ENCODE measurements around the gene DGLUCY.

DGLUCY gene

GRCh38 chr14:91273273-91273884, 159.5 kb downstream of the DGLUCY start:
- TF ChIP-seq, protein P1, sequence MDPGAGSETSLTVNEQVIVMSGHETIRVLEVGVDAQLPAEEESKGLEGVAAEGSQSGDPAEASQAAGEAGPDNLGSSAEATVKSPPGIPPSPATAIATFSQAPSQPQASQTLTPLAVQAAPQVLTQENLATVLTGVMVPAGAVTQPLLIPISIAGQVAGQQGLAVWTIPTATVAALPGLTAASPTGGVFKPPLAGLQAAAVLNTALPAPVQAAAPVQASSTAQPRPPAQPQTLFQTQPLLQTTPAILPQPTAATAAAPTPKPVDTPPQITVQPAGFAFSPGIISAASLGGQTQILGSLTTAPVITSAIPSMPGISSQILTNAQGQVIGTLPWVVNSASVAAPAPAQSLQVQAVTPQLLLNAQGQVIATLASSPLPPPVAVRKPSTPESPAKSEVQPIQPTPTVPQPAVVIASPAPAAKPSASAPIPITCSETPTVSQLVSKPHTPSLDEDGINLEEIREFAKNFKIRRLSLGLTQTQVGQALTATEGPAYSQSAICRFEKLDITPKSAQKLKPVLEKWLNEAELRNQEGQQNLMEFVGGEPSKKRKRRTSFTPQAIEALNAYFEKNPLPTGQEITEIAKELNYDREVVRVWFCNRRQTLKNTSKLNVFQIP (CRISPR knock-in tag; IDR thresholded peaks at IDR 0.05; ENCODE audit: borderline replicate concordance, low read depth) = no peak
- TF ChIP-seq TOX (CRISPR knock-in tag; IDR thresholded peaks at IDR 0.05; ENCODE audit: borderline replicate concordance) (no peak), ARNTL (CRISPR knock-in tag; IDR thresholded peaks at IDR 0.05; ENCODE audit: borderline replicate concordance, low read depth) (no peak), SNAI2 (CRISPR knock-in tag; IDR thresholded peaks at IDR 0.05) (no peak), RARB (CRISPR knock-in tag; IDR thresholded peaks at IDR 0.05) (no peak), GLIS3 (CRISPR knock-in tag; IDR thresholded peaks at IDR 0.05) (no peak), BACH2 (CRISPR knock-in tag; IDR thresholded peaks at IDR 0.05; ENCODE audit: borderline replicate concordance) (no peak), ZC3H10 (CRISPR knock-in tag; IDR thresholded peaks at IDR 0.05) (no peak)
- no peak for ATAC-seq

DNA sequence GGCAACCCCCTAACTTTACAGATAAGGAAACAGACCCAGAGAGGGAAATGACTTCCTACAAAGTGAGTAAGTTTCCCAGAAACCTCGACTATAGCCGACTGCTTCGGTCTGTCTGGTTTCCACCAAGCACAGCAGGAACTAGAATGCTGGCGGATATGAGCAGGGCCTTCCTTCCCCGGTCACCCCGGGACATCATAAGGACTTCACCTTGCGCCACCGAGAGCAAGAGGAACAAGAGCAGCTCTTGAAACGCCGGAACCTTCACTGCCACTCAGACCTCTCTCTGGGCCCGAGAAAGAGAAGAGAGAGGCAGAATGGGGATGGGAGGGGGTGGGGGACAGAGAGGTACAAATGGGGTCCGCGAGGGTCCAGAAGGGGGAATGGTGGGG, 160.0 kb downstream of the DGLUCY start:
- no peak for TF ChIP-seq RARB (CRISPR knock-in tag; IDR thresholded peaks at IDR 0.05)
- no peak for TF ChIP-seq ZFP3 (CRISPR knock-in tag; IDR thresholded peaks at IDR 0.05)
- TF ChIP-seq, protein P2, sequence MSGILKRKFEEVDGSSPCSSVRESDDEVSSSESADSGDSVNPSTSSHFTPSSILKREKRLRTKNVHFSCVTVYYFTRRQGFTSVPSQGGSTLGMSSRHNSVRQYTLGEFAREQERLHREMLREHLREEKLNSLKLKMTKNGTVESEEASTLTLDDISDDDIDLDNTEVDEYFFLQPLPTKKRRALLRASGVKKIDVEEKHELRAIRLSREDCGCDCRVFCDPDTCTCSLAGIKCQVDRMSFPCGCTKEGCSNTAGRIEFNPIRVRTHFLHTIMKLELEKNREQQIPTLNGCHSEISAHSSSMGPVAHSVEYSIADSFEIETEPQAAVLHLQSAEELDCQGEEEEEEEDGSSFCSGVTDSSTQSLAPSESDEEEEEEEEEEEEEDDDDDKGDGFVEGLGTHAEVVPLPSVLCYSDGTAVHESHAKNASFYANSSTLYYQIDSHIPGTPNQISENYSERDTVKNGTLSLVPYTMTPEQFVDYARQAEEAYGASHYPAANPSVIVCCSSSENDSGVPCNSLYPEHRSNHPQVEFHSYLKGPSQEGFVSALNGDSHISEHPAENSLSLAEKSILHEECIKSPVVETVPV (CRISPR knock-in tag; IDR thresholded peaks at IDR 0.05) = no peak
- TF ChIP-seq CSDC2 (CRISPR knock-in tag; IDR thresholded peaks at IDR 0.05) = no peak
- no peak for TF ChIP-seq PPARA (CRISPR knock-in tag; IDR thresholded peaks at IDR 0.05; ENCODE audit: borderline replicate concordance)
- TF ChIP-seq ZFP30 (CRISPR knock-in tag; IDR thresholded peaks at IDR 0.05) = no peak
- TF ChIP-seq, protein P3, sequence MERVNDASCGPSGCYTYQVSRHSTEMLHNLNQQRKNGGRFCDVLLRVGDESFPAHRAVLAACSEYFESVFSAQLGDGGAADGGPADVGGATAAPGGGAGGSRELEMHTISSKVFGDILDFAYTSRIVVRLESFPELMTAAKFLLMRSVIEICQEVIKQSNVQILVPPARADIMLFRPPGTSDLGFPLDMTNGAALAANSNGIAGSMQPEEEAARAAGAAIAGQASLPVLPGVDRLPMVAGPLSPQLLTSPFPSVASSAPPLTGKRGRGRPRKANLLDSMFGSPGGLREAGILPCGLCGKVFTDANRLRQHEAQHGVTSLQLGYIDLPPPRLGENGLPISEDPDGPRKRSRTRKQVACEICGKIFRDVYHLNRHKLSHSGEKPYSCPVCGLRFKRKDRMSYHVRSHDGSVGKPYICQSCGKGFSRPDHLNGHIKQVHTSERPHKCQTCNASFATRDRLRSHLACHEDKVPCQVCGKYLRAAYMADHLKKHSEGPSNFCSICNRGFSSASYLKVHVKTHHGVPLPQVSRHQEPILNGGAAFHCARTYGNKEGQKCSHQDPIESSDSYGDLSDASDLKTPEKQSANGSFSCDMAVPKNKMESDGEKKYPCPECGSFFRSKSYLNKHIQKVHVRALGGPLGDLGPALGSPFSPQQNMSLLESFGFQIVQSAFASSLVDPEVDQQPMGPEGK (CRISPR knock-in tag; IDR thresholded peaks at IDR 0.05; ENCODE audit: borderline replicate concordance) = no peak
- TF ChIP-seq GLIS3 (CRISPR knock-in tag; IDR thresholded peaks at IDR 0.05) = no peak
- no peak for TF ChIP-seq ZC3H10 (CRISPR knock-in tag; IDR thresholded peaks at IDR 0.05)
- TF ChIP-seq SNAI2 (CRISPR knock-in tag; IDR thresholded peaks at IDR 0.05) = no peak
- TF ChIP-seq ZNF8 (CRISPR knock-in tag; IDR thresholded peaks at IDR 0.05) = no peak
- no peak for TF ChIP-seq ISL1 (CRISPR knock-in tag; IDR thresholded peaks at IDR 0.05)
- TF ChIP-seq BACH2 (CRISPR knock-in tag; IDR thresholded peaks at IDR 0.05; ENCODE audit: borderline replicate concordance) = no peak
- TF ChIP-seq TCF4 (CRISPR knock-in tag; IDR thresholded peaks at IDR 0.05; ENCODE audit: borderline replicate concordance) = no peak
- TF ChIP-seq, protein P4, sequence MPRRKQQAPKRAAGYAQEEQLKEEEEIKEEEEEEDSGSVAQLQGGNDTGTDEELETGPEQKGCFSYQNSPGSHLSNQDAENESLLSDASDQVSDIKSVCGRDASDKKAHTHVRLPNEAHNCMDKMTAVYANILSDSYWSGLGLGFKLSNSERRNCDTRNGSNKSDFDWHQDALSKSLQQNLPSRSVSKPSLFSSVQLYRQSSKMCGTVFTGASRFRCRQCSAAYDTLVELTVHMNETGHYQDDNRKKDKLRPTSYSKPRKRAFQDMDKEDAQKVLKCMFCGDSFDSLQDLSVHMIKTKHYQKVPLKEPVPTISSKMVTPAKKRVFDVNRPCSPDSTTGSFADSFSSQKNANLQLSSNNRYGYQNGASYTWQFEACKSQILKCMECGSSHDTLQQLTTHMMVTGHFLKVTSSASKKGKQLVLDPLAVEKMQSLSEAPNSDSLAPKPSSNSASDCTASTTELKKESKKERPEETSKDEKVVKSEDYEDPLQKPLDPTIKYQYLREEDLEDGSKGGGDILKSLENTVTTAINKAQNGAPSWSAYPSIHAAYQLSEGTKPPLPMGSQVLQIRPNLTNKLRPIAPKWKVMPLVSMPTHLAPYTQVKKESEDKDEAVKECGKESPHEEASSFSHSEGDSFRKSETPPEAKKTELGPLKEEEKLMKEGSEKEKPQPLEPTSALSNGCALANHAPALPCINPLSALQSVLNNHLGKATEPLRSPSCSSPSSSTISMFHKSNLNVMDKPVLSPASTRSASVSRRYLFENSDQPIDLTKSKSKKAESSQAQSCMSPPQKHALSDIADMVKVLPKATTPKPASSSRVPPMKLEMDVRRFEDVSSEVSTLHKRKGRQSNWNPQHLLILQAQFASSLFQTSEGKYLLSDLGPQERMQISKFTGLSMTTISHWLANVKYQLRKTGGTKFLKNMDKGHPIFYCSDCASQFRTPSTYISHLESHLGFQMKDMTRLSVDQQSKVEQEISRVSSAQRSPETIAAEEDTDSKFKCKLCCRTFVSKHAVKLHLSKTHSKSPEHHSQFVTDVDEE (CRISPR knock-in tag; IDR thresholded peaks at IDR 0.05) = no peak
- no peak for TF ChIP-seq ARNTL (CRISPR knock-in tag; IDR thresholded peaks at IDR 0.05; ENCODE audit: borderline replicate concordance, low read depth)
- no peak for TF ChIP-seq ZNF70 (CRISPR knock-in tag; IDR thresholded peaks at IDR 0.05)
- TF ChIP-seq, protein P1 (CRISPR knock-in tag; IDR thresholded peaks at IDR 0.05; ENCODE audit: borderline replicate concordance, low read depth) = no peak
- TF ChIP-seq ESRRG (CRISPR knock-in tag; IDR thresholded peaks at IDR 0.05) = no peak
- ATAC-seq = no peak

GRCh38 chr14:91274796-91275195, 160.9 kb downstream of the DGLUCY start:
- no peak for ATAC-seq
- TF ChIP-seq ESRRG (CRISPR knock-in tag; IDR thresholded peaks at IDR 0.05) (no peak), SNAI2 (CRISPR knock-in tag; IDR thresholded peaks at IDR 0.05) (no peak), ZFP3 (CRISPR knock-in tag; IDR thresholded peaks at IDR 0.05) (no peak), ZFP30 (CRISPR knock-in tag; IDR thresholded peaks at IDR 0.05) (no peak), CSDC2 (CRISPR knock-in tag; IDR thresholded peaks at IDR 0.05) (no peak), ZNF8 (CRISPR knock-in tag; IDR thresholded peaks at IDR 0.05) (no peak), ZNF70 (CRISPR knock-in tag; IDR thresholded peaks at IDR 0.05) (no peak), OSR1 (CRISPR knock-in tag; IDR thresholded peaks at IDR 0.05) (no peak), ARNTL (CRISPR knock-in tag; IDR thresholded peaks at IDR 0.05; ENCODE audit: borderline replicate concordance, low read depth) (no peak), PPARA (CRISPR knock-in tag; IDR thresholded peaks at IDR 0.05; ENCODE audit: borderline replicate concordance) (no peak)
- TF ChIP-seq, protein P2 (CRISPR knock-in tag; IDR thresholded peaks at IDR 0.05) = no peak
- TF ChIP-seq, protein P4 (CRISPR knock-in tag; IDR thresholded peaks at IDR 0.05) = no peak

Measured in SK-N-SH treated with all-trans-retinoic acid at 6 μM for 48 hours (cell line).